Measurements from ENCODE around the gene LAMTOR2.

- TF ChIP-seq CTCF (IDR thresholded peaks at IDR 0.05 in 2 of 3, conservative IDR thresholded peaks at IDR 0.05 in 1 of 3; ENCODE audit: insufficient read depth in 2 of 3, low read depth in 1 of 3, low read length in 3 of 3) (no peak), SOX6 (IDR thresholded peaks at IDR 0.05) (no peak)
These were observed 37.0 kb downstream of the LAMTOR2 start for GRCh38 chr1:156091610-156092009.
